ENCODE measurements around the gene RAD18.

DNA sequence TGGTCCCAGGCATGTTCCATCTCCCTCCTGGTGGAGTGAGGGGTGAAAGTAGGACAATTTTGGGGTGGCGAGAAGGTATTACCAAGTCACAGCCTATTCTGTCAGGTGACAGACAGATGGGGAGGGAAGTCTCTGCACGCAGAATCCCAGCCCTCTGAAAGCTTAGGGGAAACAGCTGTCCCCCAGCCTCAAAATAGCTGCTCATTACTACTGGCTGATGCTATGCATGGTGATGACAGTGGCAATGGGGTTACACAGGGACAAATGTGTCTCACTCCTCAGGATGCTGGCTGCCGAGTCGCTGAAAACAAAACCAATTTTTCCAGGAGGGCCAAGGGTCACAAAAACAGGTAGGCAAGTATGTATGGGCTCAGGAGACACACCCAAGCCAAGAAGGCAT lies 125.0 kb downstream of the RAD18 start:
- TF ChIP-seq, protein P1, sequence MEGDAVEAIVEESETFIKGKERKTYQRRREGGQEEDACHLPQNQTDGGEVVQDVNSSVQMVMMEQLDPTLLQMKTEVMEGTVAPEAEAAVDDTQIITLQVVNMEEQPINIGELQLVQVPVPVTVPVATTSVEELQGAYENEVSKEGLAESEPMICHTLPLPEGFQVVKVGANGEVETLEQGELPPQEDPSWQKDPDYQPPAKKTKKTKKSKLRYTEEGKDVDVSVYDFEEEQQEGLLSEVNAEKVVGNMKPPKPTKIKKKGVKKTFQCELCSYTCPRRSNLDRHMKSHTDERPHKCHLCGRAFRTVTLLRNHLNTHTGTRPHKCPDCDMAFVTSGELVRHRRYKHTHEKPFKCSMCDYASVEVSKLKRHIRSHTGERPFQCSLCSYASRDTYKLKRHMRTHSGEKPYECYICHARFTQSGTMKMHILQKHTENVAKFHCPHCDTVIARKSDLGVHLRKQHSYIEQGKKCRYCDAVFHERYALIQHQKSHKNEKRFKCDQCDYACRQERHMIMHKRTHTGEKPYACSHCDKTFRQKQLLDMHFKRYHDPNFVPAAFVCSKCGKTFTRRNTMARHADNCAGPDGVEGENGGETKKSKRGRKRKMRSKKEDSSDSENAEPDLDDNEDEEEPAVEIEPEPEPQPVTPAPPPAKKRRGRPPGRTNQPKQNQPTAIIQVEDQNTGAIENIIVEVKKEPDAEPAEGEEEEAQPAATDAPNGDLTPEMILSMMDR (IDR thresholded peaks at IDR 0.05) = no peak
- no peak for TF ChIP-seq POLR2A (IDR thresholded peaks at IDR 0.05)
